Peyer's patch (tissue), 4 donors: Measurements from ENCODE around the gene CDC42BPA. TPM values are rescaled to one million over a fixed set of nuclear protein-coding genes. Genes with fewer than 3 reads are reported as not detected.

Source experiments
- DNase-seq, 3 donors: peaks; one replicate each; pipeline ENCODE4 v3.0.0-alpha.2; 2017 to 2019
- H3K27ac ChIP-seq, 4 donors: fragments of 200-600 bp; sonication (generic); one replicate each; pipeline ENCODE4 v1.5.1; 2016 to 2019
- H3K27me3 ChIP-seq, 2 donors: fragments of 200-600 bp; sonication (generic); one replicate each; pipeline ENCODE4 v1.5.1; 2019
- H3K36me3 ChIP-seq, 3 donors: fragments of 200-600 bp; sonication (generic); one replicate each; pipeline ENCODE4 v1.5.1; 2016 to 2019
- H3K4me1 ChIP-seq, 4 donors: fragments of 200-600 bp; sonication (generic); one replicate each; pipeline ENCODE4 v1.5.1; 2016 to 2019
- H3K4me3 ChIP-seq, 4 donors: fragments of 200-600 bp; sonication (generic); 1 replicate in 3 of 4; 2 replicates in 1 of 4; pipeline ENCODE4 v1.5.1; 2016 to 2019; ENCODE audit warnings: mild to moderate bottlenecking in 1 of 4
- H3K9me3 ChIP-seq, 4 donors: fragments of 200-600 bp; sonication (generic); one replicate each; pipeline ENCODE4 v1.5.1; 2016 to 2019; ENCODE audit warnings: mild to moderate bottlenecking in 1 of 4
- CTCF ChIP-seq, 6 experiments: fragments of 450-650 bp in 4 of 6; fragments of 200-600 bp in 2 of 6; sonication (generic) in 1 of 6; IDR thresholded peaks; one replicate each; pipeline ENCODE4 v1.5.1; 2017 to 2019; ENCODE audit warnings: antibody characterized with exemption in 6 of 6, mild to moderate bottlenecking in 3 of 6, moderate library complexity in 1 of 6
- POLR2A ChIP-seq, 2 donors: fragments of 450-650 bp; IDR thresholded peaks; one replicate each; pipeline ENCODE4 v1.5.1; 2017; ENCODE audit warnings: antibody characterized with exemption in 2 of 2, mild to moderate bottlenecking in 2 of 2, moderate library complexity in 2 of 2
- total RNA-seq, 4 donors: library from RNA; depleted of rRNA; stranded (reverse); fragments of >200 nt; gene quantifications; one replicate each; pipeline ENCODE4 v1.1.0, GENCODE V29; 2016

CDC42BPA gene
- total RNA-seq, 4 donors from 2014 or later, result 49.3 to 107 (median 53.9) TPM

GRCh38 chr1:226982451-226983177, 335.7 kb downstream of the CDC42BPA start:
- no peaks in the 10 kb centered on the region for H3K27me3 ChIP-seq
- H3K27ac ChIP-seq, result no peak overlapping the region
- peaks cover 0 to 3% (median 0%) of the 10 kb centered on the region in 4 donors for H3K4me1 ChIP-seq
- DNase-seq, result peak in 1 of 3 donors; percentile 39
- TF ChIP-seq CTCF (IDR thresholded peaks at IDR 0.05) (no peak), POLR2A (IDR thresholded peaks at IDR 0.05) (no peak)
- H3K36me3 ChIP-seq, result peaks cover 0 to 55% (median 0%) of the 10 kb centered on the region in 3 donors
- no peak overlapping the region for H3K4me3 ChIP-seq
- H3K9me3 ChIP-seq, result no peaks in the 10 kb centered on the region

- no peaks in the 10 kb centered on the region for H3K27me3 ChIP-seq
- H3K9me3 ChIP-seq, result no peaks in the 10 kb centered on the region
- no peak overlapping the region for H3K27ac ChIP-seq
- DNase-seq, result peak in 1 of 3 donors; percentile 37
- H3K36me3 ChIP-seq, result peaks cover 0 to 51% (median 0%) of the 10 kb centered on the region in 3 donors
- H3K4me1 ChIP-seq, result no peaks in the 10 kb centered on the region
- no peak overlapping the region for H3K4me3 ChIP-seq
- TF ChIP-seq CTCF (IDR thresholded peaks at IDR 0.05), result no peak
- no peak for TF ChIP-seq POLR2A (IDR thresholded peaks at IDR 0.05)
Observed at GRCh38 chr1:226981838-226982237, 336.5 kb downstream of the CDC42BPA start.

DNA sequence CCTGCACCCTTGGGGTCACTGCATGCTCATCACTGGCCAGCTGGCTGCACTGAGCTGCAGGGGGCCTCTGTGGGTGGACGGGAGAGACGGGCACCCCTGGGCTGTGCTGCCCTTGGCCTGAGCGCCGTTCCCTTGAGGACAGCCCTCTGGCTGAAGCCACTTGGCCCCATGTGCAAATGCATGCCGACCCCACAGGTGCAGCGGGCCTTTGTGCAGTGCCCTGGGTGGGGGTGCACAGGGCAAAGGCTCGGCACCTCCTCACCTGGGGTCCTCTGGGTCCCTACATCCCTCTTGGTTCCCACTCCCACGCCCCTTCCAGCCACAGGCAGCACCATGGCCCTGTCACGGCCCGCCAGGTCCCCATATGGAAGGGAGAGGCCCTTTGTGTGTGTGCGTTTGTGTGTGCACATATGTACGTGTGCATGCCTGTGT, 336.9 kb downstream of the CDC42BPA start:
- no peak overlapping the region for H3K4me3 ChIP-seq
- peaks cover 0 to 46% (median 0%) of the 10 kb centered on the region in 3 donors for H3K36me3 ChIP-seq
- H3K27me3 ChIP-seq, result no peaks in the 10 kb centered on the region
- peak in 1 of 3 donors; percentile 44 for DNase-seq
- H3K9me3 ChIP-seq, result no peaks in the 10 kb centered on the region
- H3K4me1 ChIP-seq, result no peaks in the 10 kb centered on the region
- no peak for TF ChIP-seq POLR2A (IDR thresholded peaks at IDR 0.05)
- TF ChIP-seq CTCF (IDR thresholded peaks at IDR 0.05), result no peak
- H3K27ac ChIP-seq, result no peak overlapping the region

DNA sequence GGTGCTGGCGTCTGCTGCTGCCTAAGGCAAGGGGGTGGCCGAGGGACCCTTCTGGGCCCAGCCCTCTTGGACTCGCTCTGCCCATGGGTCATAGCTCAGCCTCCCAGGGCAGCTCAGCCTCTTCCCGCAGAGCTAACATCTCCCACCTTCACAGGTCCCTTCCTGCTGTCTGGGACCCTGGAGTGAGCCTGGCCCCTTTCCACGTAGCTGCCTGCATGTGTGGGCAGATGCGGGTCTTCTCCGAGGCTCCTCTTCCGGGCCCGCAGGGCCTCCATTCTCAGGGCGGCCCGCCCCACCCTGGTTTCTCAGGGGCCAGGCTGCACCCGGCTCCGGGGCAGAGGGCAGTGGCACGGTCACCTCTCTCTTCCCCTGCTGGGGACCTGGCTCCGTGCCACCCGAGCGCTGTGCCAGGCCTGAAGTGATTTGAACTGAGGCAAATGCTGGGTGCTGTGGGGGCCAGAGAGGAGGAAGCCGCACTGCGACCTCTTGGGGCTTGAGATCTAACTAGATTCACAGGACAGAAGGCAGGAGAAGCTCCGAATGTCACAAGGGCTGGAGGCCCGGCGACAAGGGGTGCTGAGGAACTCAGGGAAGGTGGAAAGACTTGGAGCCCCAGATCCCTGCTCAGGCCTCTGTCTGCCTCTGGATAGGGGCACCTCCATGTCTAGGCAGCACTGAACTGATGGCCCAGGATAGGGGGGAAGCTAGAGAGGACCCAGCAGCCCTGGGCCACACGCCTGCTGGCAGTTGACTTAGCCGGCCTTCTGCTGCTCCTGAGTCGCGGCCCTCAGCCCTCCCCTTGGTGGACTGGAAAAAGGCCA, 337.5 kb downstream of the CDC42BPA start:
- Histone ChIP-seq H3K36me3 (peaks cover 0 to 40% (median 0%) of the 10 kb centered on the region in 3 donors), H3K4me3 (no peak overlapping the region), H3K27ac (no peak overlapping the region), H3K9me3 (no peaks in the 10 kb centered on the region), H3K27me3 (no peaks in the 10 kb centered on the region), H3K4me1 (no peaks in the 10 kb centered on the region)
- peak in 1 of 3 donors; percentile 43 for DNase-seq
- no peak for TF ChIP-seq CTCF (IDR thresholded peaks at IDR 0.05)
- TF ChIP-seq POLR2A (IDR thresholded peaks at IDR 0.05), result no peak

- TF ChIP-seq CTCF (IDR thresholded peaks at IDR 0.05), result no peak
- TF ChIP-seq POLR2A (IDR thresholded peaks at IDR 0.05), result no peak
- peak in 1 of 3 donors; percentile 39 for DNase-seq
- H3K36me3 ChIP-seq, result peaks cover 0 to 34% (median 0%) of the 10 kb centered on the region in 3 donors
- peaks cover 0 to 6% (median 0%) of the 10 kb centered on the region in 4 donors for H3K4me1 ChIP-seq
- no peaks in the 10 kb centered on the region for H3K27me3 ChIP-seq
- H3K27ac ChIP-seq, result no peak overlapping the region
- no peak overlapping the region for H3K4me3 ChIP-seq
- no peaks in the 10 kb centered on the region for H3K9me3 ChIP-seq
Observed at GRCh38 chr1:226980122-226980560, 338.2 kb downstream of the CDC42BPA start.
